ENCODE measurements around the gene PMPCB.

Gene PMPCB

GRCh38 chr7:103346396-103346795 is 49.2 kb downstream of the PMPCB start:
- Mint-ChIP-seq H3K4me1 (peaks cover 53% of the 10 kb centered on the region), H3K36me3 (ENCODE audit: low read depth) (peaks cover 16% of the 10 kb centered on the region), H3K4me3 (peak overlapping the region; percentile 64 to 96 (median 73)), H3K27me3 (ENCODE audit: low read depth) (no peaks in the 10 kb centered on the region), H3K9me3 (no peaks in the 10 kb centered on the region), H3K27ac (peak overlapping the region; percentile 98)
- no peak for TF ChIP-seq CTCF (IDR thresholded peaks at IDR 0.05; ENCODE audit: unreplicated experiment in 3 of 3)

GRCh38 chr7:103347507-103348267 is 50.5 kb downstream of the PMPCB start, which contains the start of gene PSMC2:
Gene PSMC2 (plus strand): TSS chr7:103347643. CDS start chr7:103347712, 69 bp downstream.
- H3K9me3 Mint-ChIP-seq, result no peaks in the 10 kb centered on the region
- H3K27ac Mint-ChIP-seq, result peak within 1 kb of the TSS; percentile 98
- H3K4me1 Mint-ChIP-seq, result peaks cover 51% of the 10 kb centered on the region
- H3K4me3 Mint-ChIP-seq, result peak within 1 kb of the TSS; percentile 95 to 100 (median 96)
- TF ChIP-seq CTCF (IDR thresholded peaks at IDR 0.05; ENCODE audit: unreplicated experiment in 3 of 3), result no peak
- H3K36me3 Mint-ChIP-seq (ENCODE audit: low read depth), result peaks cover 9% of the 10 kb centered on the region
- no peaks in the 10 kb centered on the region for H3K27me3 Mint-ChIP-seq (ENCODE audit: low read depth)

- Mint-ChIP-seq H3K4me1 (peaks cover 51% of the 10 kb centered on the region), H3K4me3 (peak overlapping the region; percentile 95 to 100 (median 96)), H3K36me3 (ENCODE audit: low read depth) (peaks cover 9% of the 10 kb centered on the region), H3K27me3 (ENCODE audit: low read depth) (no peaks in the 10 kb centered on the region), H3K9me3 (no peaks in the 10 kb centered on the region), H3K27ac (peak overlapping the region; percentile 98)
- TF ChIP-seq CTCF (IDR thresholded peaks at IDR 0.05; ENCODE audit: unreplicated experiment in 3 of 3), result no peak
Observed at GRCh38 chr7:103348452-103348851, 51.2 kb downstream of the PMPCB start.

- Mint-ChIP-seq H3K4me1 (peaks cover 51% of the 10 kb centered on the region), H3K9me3 (no peaks in the 10 kb centered on the region), H3K36me3 (ENCODE audit: low read depth) (peaks cover 9% of the 10 kb centered on the region), H3K27ac (peak overlapping the region; percentile 73 to 98 (median 98)), H3K4me3 (peak overlapping the region; percentile 95 to 100 (median 96)), H3K27me3 (ENCODE audit: low read depth) (no peaks in the 10 kb centered on the region)
- no peak for TF ChIP-seq CTCF (IDR thresholded peaks at IDR 0.05; ENCODE audit: unreplicated experiment in 3 of 3)
Observed at GRCh38 chr7:103348959-103349358, 51.7 kb downstream of the PMPCB start.

GRCh38 chr7:103349805-103350204 is 52.6 kb downstream of the PMPCB start:
- Mint-ChIP-seq H3K4me3 (peak overlapping the region; percentile 67 to 100 (median 95)), H3K27ac (peak overlapping the region; percentile 8 to 52 (median 8)), H3K4me1 (peaks cover 48% of the 10 kb centered on the region), H3K36me3 (ENCODE audit: low read depth) (peaks cover 9% of the 10 kb centered on the region), H3K9me3 (no peaks in the 10 kb centered on the region), H3K27me3 (ENCODE audit: low read depth) (no peaks in the 10 kb centered on the region)
- TF ChIP-seq CTCF (IDR thresholded peaks at IDR 0.05; ENCODE audit: unreplicated experiment in 3 of 3), result no peak

Measured in nephron (organoid).